22Rv1 (cell line): ENCODE measurements around the gene USP32.

Source experiments
- ZFX ChIP-seq: fragments of 450-650 bp; IDR thresholded peaks from 2 replicates; pipeline ENCODE4 v1.6.1; 2017; ENCODE audit warnings: antibody characterized with exemption, borderline replicate concordance
- TF ChIP-seq, protein P1 (sequence below): fragments of 450-650 bp; IDR thresholded peaks from 2 replicates; pipeline ENCODE4 v1.5.1; 2017; ENCODE audit warnings: mild to moderate bottlenecking

DNA sequence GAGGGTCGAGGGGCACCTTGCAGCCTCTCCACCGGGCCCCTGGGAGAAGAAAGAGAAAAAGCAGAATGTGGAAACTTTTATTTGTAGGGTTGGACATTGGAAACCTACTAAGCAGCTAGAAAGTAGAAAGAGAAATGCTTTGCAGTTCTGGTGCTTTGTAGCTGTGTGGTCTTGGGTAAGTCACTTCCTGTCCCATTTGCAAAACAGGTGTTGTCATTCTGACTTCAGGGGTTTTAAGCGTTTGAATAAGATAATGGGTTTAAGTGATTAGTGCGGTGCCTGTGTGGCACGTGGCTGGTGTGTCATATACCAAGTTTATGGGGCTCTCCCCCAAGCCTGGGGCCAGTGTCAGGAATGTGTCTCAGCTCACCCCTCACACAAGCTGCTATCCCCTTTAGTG is 240.6 kb downstream of the USP32 start:
- TF ChIP-seq, protein P1, sequence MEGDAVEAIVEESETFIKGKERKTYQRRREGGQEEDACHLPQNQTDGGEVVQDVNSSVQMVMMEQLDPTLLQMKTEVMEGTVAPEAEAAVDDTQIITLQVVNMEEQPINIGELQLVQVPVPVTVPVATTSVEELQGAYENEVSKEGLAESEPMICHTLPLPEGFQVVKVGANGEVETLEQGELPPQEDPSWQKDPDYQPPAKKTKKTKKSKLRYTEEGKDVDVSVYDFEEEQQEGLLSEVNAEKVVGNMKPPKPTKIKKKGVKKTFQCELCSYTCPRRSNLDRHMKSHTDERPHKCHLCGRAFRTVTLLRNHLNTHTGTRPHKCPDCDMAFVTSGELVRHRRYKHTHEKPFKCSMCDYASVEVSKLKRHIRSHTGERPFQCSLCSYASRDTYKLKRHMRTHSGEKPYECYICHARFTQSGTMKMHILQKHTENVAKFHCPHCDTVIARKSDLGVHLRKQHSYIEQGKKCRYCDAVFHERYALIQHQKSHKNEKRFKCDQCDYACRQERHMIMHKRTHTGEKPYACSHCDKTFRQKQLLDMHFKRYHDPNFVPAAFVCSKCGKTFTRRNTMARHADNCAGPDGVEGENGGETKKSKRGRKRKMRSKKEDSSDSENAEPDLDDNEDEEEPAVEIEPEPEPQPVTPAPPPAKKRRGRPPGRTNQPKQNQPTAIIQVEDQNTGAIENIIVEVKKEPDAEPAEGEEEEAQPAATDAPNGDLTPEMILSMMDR = no peak
- no peak for TF ChIP-seq ZFX
